ENCODE measurements around the gene SH3GL2.

SH3GL2 gene

GRCh38 chr9:17614250-17614649 lies 35.4 kb downstream of the SH3GL2 start:
- TF ChIP-seq CTCF (IDR thresholded peaks at IDR 0.05; ENCODE audit: low read depth, low read length, missing control alignments), result no peak
- DNase-seq (ENCODE audit: low read depth), result no peak
- in situ Hi-C loops (cut with HindIII; ENCODE audit: low sequenced_read_pairs), result loop anchor here (5.0 kb wide), 1 partner anchor 33 kb away; no protein-coding TSS in a partner anchor
- H3K4me3 ChIP-seq (ENCODE audit: low read depth, low read length), result no peak overlapping the region

- DNase-seq (ENCODE audit: low read depth), result no peak
- TF ChIP-seq CTCF (IDR thresholded peaks at IDR 0.05; ENCODE audit: low read depth, low read length, missing control alignments), result no peak
- in situ Hi-C loops (cut with HindIII; ENCODE audit: low sequenced_read_pairs), result loop anchor here (5.0 kb wide), 1 partner anchor 32 kb away; no protein-coding TSS in a partner anchor
- H3K4me3 ChIP-seq (ENCODE audit: low read depth, low read length), result no peak overlapping the region
Measured at GRCh38 chr9:17614903-17615302, 36.0 kb downstream of the SH3GL2 start.

- no peak overlapping the region for H3K4me3 ChIP-seq (ENCODE audit: low read depth, low read length)
- in situ Hi-C loops (cut with HindIII; ENCODE audit: low sequenced_read_pairs), result no loop called here
- no peak for TF ChIP-seq CTCF (IDR thresholded peaks at IDR 0.05; ENCODE audit: low read depth, low read length, missing control alignments)
- DNase-seq (ENCODE audit: low read depth), result no peak
Measured at GRCh38 chr9:17622141-17622540, 43.3 kb downstream of the SH3GL2 start.

- in situ Hi-C loops (cut with HindIII; ENCODE audit: low sequenced_read_pairs), result no loop called here
- no peak for TF ChIP-seq CTCF (IDR thresholded peaks at IDR 0.05; ENCODE audit: low read depth, low read length, missing control alignments)
- no peak for DNase-seq (ENCODE audit: low read depth)
- no peak overlapping the region for H3K4me3 ChIP-seq (ENCODE audit: low read depth, low read length)
Measured at GRCh38 chr9:17622749-17623148, 43.9 kb downstream of the SH3GL2 start.

GRCh38 chr9:17623965-17624364 lies 45.1 kb downstream of the SH3GL2 start:
- no peak overlapping the region for H3K4me3 ChIP-seq (ENCODE audit: low read depth, low read length)
- in situ Hi-C loops (cut with HindIII; ENCODE audit: low sequenced_read_pairs), result no loop called here
- no peak for DNase-seq (ENCODE audit: low read depth)
- TF ChIP-seq CTCF (IDR thresholded peaks at IDR 0.05; ENCODE audit: low read depth, low read length, missing control alignments), result no peak

GRCh38 chr9:17624571-17624970 lies 45.7 kb downstream of the SH3GL2 start:
- no peak for DNase-seq (ENCODE audit: low read depth)
- in situ Hi-C loops (cut with HindIII; ENCODE audit: low sequenced_read_pairs), result no loop called here
- TF ChIP-seq CTCF (IDR thresholded peaks at IDR 0.05; ENCODE audit: low read depth, low read length, missing control alignments), result no peak
- H3K4me3 ChIP-seq (ENCODE audit: low read depth, low read length), result no peak overlapping the region
